ENCODE data around the gene SEMA6D. TPM values are rescaled to one million over a fixed set of nuclear protein-coding genes. Genes with fewer than 3 reads are reported as not detected.

Gene SEMA6D
- total and polyA plus RNA-seq, 2 donors (not counting 3 experiments of a cell fraction or from before 2014, with no cell fraction given) = 16.3 to 22.5 TPM

DNA sequence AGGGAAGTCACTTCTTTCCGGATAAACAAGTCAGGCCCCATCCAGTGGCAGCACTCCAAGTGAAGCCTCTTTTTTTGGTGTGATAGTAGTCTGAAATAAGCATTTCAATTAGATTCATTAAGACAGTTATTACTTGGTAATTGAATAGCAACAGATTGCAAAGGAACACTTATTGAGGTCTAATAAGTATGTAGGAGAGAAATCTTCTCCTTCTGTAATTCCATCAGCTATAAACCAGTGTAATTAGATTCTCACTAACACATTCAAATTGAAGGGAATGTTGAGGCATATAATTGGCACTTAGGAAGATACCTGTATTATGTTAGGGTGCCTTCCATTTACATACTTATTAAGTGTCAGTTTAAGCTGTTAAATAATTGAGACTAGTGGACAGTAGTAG lies 73.9 kb downstream of the SEMA6D start:
- Histone ChIP-seq H2AFZ (ENCODE audit: low read depth, low read length) (no peak overlapping the region), H3K9me3 (replicated peaks; ENCODE audit: control insufficient read depth, insufficient read depth, low read length) (no peaks in the 10 kb centered on the region), H3K27me3 (ENCODE audit: control insufficient read depth in 2 of 2, insufficient read depth in 2 of 2, low read length in 2 of 2) (no peaks in the 10 kb centered on the region), H3K4me2 (ENCODE audit: insufficient read depth, low read length) (no peak overlapping the region), H4K20me1 (replicated peaks; ENCODE audit: control insufficient read depth, extremely low read depth, insufficient read depth, low read length) (no peaks in the 10 kb centered on the region), H3K36me3 (ENCODE audit: control insufficient read depth in 2 of 2, extremely low read depth in 1 of 2, insufficient read depth in 2 of 2, low read length in 2 of 2) (no peaks in the 10 kb centered on the region), H3K9me1 (replicated peaks; ENCODE audit: control insufficient read depth, extremely low read depth, insufficient read depth, low read length) (no peaks in the 10 kb centered on the region), H3K4me1 (ENCODE audit: control insufficient read depth, extremely low read depth, insufficient read depth, low read length) (no peaks in the 10 kb centered on the region), H3K79me2 (ENCODE audit: control insufficient read depth, insufficient read depth, low read length) (no peaks in the 10 kb centered on the region), H3K4me3 (replicated peaks in 1 of 3; ENCODE audit: insufficient read depth in 1 of 3, low read depth in 1 of 3, low read length in 3 of 3) (no peak overlapping the region), H3K27ac (ENCODE audit: insufficient read depth, low read depth, low read length) (no peak overlapping the region), H3K9ac (replicated peaks; ENCODE audit: extremely low read depth, insufficient read depth, low read length) (no peak overlapping the region)
- intact Hi-C loops (cut with micrococcal nuclease) = no loop called here
- TF ChIP-seq POLR2A (IDR thresholded peaks at IDR 0.05; ENCODE audit: low read depth, low read length) (no peak), FOS (IDR thresholded peaks at IDR 0.05; ENCODE audit: borderline replicate concordance, insufficient read depth, low read length) (no peak), EZH2 (IDR thresholded peaks at IDR 0.05; ENCODE audit: borderline replicate concordance, low read depth, low read length, severe bottlenecking) (no peak), MYC (IDR thresholded peaks at IDR 0.05; ENCODE audit: low read depth, low read length) (no peak), POLR2AphosphoS5 (IDR thresholded peaks at IDR 0.05; ENCODE audit: insufficient read depth, low read depth, low read length) (no peak)
- FAIRE-seq = no peak
- dilution Hi-C loops (cut with MboI; ENCODE audit: extremely low pct_ligation_motif_present, low sequenced_read_pairs) = no loop called here
- no TSS peak for BruUV-seq (replicated peaks)
- no peak for DNase-seq (ENCODE audit: low read depth, low spot score)
- CTCF ChIA-PET = no interaction called here
- POLR2A ChIA-PET = no interaction called here

- Histone ChIP-seq H3K9me3 (replicated peaks; ENCODE audit: control insufficient read depth, insufficient read depth, low read length) (no peaks in the 10 kb centered on the region), H3K9me1 (replicated peaks; ENCODE audit: control insufficient read depth, extremely low read depth, insufficient read depth, low read length) (no peaks in the 10 kb centered on the region), H3K4me3 (replicated peaks in 1 of 3; ENCODE audit: insufficient read depth in 1 of 3, low read depth in 1 of 3, low read length in 3 of 3) (no peak overlapping the region), H3K9ac (replicated peaks; ENCODE audit: extremely low read depth, insufficient read depth, low read length) (no peak overlapping the region), H3K4me2 (ENCODE audit: insufficient read depth, low read length) (no peak overlapping the region), H3K4me1 (ENCODE audit: control insufficient read depth, extremely low read depth, insufficient read depth, low read length) (no peaks in the 10 kb centered on the region), H3K27me3 (ENCODE audit: control insufficient read depth in 2 of 2, insufficient read depth in 2 of 2, low read length in 2 of 2) (no peaks in the 10 kb centered on the region), H3K79me2 (ENCODE audit: control insufficient read depth, insufficient read depth, low read length) (no peaks in the 10 kb centered on the region), H4K20me1 (replicated peaks; ENCODE audit: control insufficient read depth, extremely low read depth, insufficient read depth, low read length) (no peaks in the 10 kb centered on the region), H2AFZ (ENCODE audit: low read depth, low read length) (no peak overlapping the region), H3K27ac (ENCODE audit: insufficient read depth, low read depth, low read length) (no peak overlapping the region), H3K36me3 (ENCODE audit: control insufficient read depth in 2 of 2, extremely low read depth in 1 of 2, insufficient read depth in 2 of 2, low read length in 2 of 2) (no peaks in the 10 kb centered on the region)
- DNase-seq (ENCODE audit: low read depth, low spot score) (no peak), FAIRE-seq (no peak)
- BruUV-seq (replicated peaks) = no TSS peak
- CTCF ChIA-PET = no interaction called here
- TF ChIP-seq CTCF (IDR thresholded peaks at IDR 0.05; ENCODE audit: extremely low read depth in 1 of 2, insufficient read depth in 1 of 2, low read depth in 1 of 2, low read length in 2 of 2) (no peak), FOS (IDR thresholded peaks at IDR 0.05; ENCODE audit: borderline replicate concordance, insufficient read depth, low read length) (no peak), POLR2A (IDR thresholded peaks at IDR 0.05; ENCODE audit: low read depth, low read length) (no peak), GATA2 (IDR thresholded peaks at IDR 0.05; ENCODE audit: insufficient read depth, insufficient read length, low read depth, low read length) (no peak), POLR2AphosphoS5 (IDR thresholded peaks at IDR 0.05; ENCODE audit: insufficient read depth, low read depth, low read length) (no peak), EZH2 (IDR thresholded peaks at IDR 0.05; ENCODE audit: borderline replicate concordance, low read depth, low read length, severe bottlenecking) (no peak), JUN (IDR thresholded peaks at IDR 0.05; ENCODE audit: borderline replicate concordance, insufficient read depth, insufficient read length, low read depth) (no peak), MAX (IDR thresholded peaks at IDR 0.05; ENCODE audit: insufficient read depth, insufficient read length) (no peak), MYC (IDR thresholded peaks at IDR 0.05; ENCODE audit: low read depth, low read length) (no peak)
- dilution Hi-C loops (cut with MboI; ENCODE audit: extremely low pct_ligation_motif_present, low sequenced_read_pairs) = no loop called here
- POLR2A ChIA-PET = no interaction called here
- intact Hi-C loops (cut with micrococcal nuclease) = no loop called here
Observed at GRCh38 chr15:47792231-47792630, 74.9 kb downstream of the SEMA6D start.

Measured in endothelial cell of umbilical vein (primary cell).